Astrocyte of the spinal cord (primary cell): Measurements from ENCODE around the gene CDV3.
"Not testable (repeated sequence)": the region's sequence is repeated elsewhere in the genome, so short reads cannot be mapped to it uniquely, and the experiment has no call there.

ENCODE experiments used
- DNase-seq: peaks from one replicate; pipeline ENCODE4 v3.0.0; 2011; ENCODE audit warnings: low read depth, low spot score
- H3K4me3 ChIP-seq: 2 replicates; pipeline ENCODE4 v1.5.1; 2011; ENCODE audit warnings: low read depth, mild to moderate bottlenecking, low read length, moderate library complexity
- CTCF ChIP-seq: IDR thresholded peaks from 2 replicates; pipeline ENCODE4 v1.5.1; 2012; ENCODE audit warnings: low read depth, mild to moderate bottlenecking, low read length, inconsistent platforms
- in situ Hi-C: cut with HindIII; loops from 2 replicates; pipeline ENCODE4 v1.10.0; 2017; ENCODE audit warnings: low sequenced_read_pairs

Gene CDV3

GRCh38 chr3:133548090-133548489 is 25.4 kb upstream of the CDV3 start:
- no peak overlapping the region for H3K4me3 ChIP-seq
- no peak for DNase-seq
- no peak for TF ChIP-seq CTCF
- in situ Hi-C loops, result no loop called here

DNA sequence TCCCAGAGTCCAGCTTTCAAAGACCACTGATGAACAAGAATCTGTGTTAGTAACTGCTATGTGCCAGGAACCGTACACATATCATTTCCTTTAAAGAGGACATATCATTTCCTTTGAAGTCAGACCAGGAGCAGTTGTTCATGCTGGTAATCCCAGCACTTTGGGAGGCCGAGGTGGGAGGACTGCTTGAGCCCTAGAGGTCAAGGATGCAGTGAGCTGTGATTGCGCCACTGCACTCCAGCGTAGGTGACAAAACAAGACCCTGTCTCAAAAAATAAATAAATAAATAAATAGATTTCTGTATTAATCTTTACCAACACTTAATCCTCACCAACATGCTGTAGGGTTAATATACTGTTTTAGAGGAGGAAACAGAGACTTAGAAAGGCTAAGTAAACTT is 23.9 kb upstream of the CDV3 start:
- TF ChIP-seq CTCF, result no peak
- no peak overlapping the region for H3K4me3 ChIP-seq
- DNase-seq, result no peak
- in situ Hi-C loops, result no loop called here

- in situ Hi-C loops, result not testable (repeated sequence)
Measured at GRCh38 chr3:133551589-133551988, 21.9 kb upstream of the CDV3 start.

DNA sequence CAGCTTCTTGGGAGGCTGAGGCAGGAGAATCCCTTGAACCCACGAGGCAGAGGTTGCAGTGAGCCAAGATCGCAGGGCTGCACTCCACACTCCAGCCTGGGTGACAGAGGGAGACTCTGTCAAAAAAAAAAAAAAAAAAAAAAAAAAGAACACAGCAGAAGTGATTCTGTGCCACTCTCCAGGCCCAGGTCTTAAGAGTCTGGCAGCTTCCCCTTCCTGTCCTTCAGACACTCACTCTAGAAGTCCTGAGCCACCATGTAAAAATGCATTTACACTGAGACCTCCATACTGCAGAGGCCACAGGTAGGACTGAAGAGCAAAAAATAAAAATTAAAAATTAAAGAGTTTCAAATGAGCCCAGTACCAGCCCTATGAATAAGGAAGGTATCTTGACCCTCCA is 11.8 kb upstream of the CDV3 start:
- in situ Hi-C loops, result no loop called here
- no peak overlapping the region for H3K4me3 ChIP-seq
- TF ChIP-seq CTCF, result no peak
- no peak for DNase-seq

More at GRCh38 chr3:133551589-133551988, 21.9 kb upstream of the CDV3 start:
- not testable (repeated sequence) for DNase-seq, H3K4me3 ChIP-seq

DNA sequence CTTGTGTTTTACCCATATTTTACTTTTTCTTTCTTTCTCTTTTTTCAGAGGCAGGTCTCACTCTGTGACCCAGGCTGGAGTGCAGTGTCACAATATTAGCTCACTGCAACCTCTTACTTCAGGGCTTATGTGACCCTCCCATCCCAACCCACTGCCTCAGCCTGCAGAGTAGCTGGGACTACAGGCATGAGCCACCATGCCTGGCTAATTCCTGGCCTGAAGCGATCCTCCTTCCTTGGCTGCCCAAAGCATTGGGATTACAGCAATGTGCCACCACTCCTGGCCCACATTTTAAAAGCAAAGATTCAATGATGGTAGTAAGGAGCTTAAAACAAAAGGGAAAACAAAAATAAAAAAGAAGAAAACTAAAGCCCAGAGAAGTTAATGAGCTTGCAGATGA is 11.1 kb upstream of the CDV3 start:
- DNase-seq, result no peak
- no peak overlapping the region for H3K4me3 ChIP-seq
- in situ Hi-C loops, result no loop called here
- no peak for TF ChIP-seq CTCF

- no peak overlapping the region for H3K4me3 ChIP-seq
- in situ Hi-C loops, result no loop called here
- TF ChIP-seq CTCF, result no peak
- no peak for DNase-seq
Measured at GRCh38 chr3:133563186-133563591, 10.3 kb upstream of the CDV3 start.

GRCh38 chr3:133563816-133564215 is 9.7 kb upstream of the CDV3 start:
- no peak for TF ChIP-seq CTCF
- in situ Hi-C loops, result no loop called here
- DNase-seq, result no peak
- H3K4me3 ChIP-seq, result no peak overlapping the region
